GM18505 (cell line): Measurements from ENCODE around the gene C1D.
"Not testable (repeated sequence)": the region's sequence is repeated elsewhere in the genome, so short reads cannot be mapped to it uniquely, and the experiment has no call there.

Source experiments
- ATAC-seq: cut with Tn5 transposase; IDR thresholded peaks from one replicate; pipeline ENCODE4 v1.9.1; 2021; ENCODE audit not compliant: unreplicated experiment
- POLR2A ChIP-seq: IDR thresholded peaks from 4 replicates; pipeline ENCODE4 v1.6.1; 2011; ENCODE audit warnings: borderline replicate concordance; ENCODE audit not compliant: insufficient read depth, insufficient read length; ENCODE audit errors: extremely low read depth

The C1D gene

DNA sequence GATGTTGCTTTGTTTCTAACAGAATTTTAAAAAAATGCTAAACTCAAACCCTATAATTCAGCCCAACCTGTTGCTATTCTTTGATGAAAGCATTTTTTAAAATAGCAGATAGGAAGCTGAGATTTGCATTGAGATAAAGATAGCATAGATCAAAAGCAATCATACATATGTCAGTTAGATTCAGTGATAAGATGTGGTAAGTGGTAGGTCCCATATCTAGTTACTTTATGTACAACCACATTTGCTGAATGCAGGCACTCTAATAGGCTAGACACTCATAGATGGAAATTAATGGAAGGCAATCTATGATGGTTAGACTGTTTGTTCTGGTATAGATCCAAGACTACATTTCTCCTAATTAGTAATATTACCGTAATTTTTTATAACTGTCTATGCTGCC, 27.2 kb upstream of the C1D start:
- no peak for TF ChIP-seq POLR2A
- ATAC-seq = no peak

- no peak for TF ChIP-seq POLR2A
- ATAC-seq = no peak
Observed at GRCh38 chr2:68088940-68089339, 26.1 kb upstream of the C1D start.

DNA sequence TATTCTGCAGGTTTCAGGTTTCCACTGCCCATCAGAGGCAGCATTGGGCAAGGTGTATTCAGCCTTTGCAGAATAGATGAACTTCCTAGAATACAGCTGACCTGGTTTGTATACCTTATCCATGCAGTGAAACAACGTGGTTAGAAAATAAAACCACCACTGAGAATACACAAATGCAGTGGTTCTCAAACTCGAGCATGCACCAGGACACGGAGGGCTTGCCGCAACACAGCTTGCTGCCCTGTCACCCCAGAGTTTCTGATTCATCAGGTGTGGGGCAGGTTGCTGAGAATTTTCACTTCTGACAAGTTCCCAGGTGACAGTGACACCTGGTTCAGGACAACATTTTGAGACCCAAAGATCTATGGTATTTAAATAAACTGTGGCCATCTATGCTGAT, 23.4 kb upstream of the C1D start:
- ATAC-seq = no peak
- no peak for TF ChIP-seq POLR2A

DNA sequence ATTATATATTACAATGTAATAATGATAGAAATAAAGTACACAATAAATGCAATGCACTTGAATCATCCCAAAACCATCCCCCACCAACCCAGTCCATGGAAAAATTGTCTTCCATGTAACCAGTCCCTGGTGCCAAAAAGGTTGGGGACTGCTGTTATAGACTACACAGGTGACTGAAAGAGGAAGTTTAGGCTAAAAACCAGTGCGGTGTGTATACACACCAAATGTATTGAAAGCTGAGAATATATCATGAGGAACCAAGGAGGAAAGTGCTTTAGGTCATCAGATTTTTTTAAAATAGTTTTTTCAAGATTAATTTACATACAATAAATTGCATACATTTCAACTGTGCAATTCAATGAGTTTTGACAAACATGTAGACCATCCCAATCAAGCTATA, 20.5 kb upstream of the C1D start:
- ATAC-seq = peak; percentile 73
- TF ChIP-seq POLR2A = no peak

- no peak for ATAC-seq
- TF ChIP-seq POLR2A = no peak
Observed at GRCh38 chr2:68074050-68074449, 11.2 kb upstream of the C1D start.

DNA sequence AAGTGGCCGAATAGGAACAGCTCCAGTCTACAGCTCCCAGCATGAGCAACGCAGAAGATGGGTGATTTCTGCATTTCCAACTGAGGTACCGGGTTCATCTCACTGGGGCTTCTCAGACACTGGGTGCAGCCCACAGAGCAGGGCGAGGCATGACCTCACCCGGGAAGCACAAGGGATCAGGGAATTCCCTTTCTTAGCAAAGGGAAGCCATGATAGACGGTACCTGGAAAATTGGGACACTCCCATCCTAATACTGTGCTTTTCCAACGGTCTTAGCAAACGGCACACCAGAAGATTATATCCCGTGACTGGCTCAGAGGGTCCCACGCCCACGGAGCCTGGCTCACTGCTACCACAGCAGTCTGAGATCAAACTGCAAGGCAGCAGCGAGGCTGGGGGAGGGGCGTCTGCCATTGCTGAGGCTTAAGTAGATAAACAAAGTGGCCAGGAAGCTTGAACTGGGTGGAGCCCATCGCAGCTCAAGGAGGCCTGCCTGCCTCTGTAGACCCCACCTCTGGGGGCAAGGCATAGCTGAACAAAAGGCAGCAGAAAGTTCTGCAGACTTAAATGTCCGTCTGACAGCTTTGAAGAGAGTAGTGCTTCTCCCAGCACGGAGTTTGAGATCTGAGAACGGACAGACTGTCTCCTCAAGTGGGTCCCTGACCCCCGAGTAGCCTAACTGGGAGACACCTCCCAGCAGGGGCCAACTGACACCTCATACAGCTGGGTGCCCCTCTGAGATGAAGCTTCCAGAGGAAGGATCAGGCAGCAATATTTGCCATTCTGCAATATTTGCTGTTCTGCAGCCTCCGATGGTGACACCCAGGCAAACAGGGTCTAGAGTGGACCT, 1.2 kb upstream of the C1D start:
- not testable (repeated sequence) for ATAC-seq

DNA sequence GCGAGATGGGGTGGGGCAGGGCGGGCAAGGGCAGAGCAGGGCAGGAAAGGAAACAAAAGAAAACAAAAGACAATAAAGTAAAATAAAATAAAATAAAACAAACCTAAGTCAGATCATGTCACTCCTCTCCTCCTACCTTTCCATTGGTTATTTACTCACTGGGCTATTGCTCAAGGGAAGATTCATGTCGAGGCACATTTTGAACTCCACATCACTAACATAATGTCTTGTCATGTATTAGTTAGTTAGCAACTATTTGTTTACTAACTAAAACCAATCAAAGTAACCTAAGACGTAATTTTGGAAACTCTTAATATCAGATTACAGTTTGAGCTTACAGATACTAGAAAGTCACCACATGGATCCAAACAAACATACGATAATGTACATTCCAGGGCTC, 2.2 kb downstream of the C1D start:
- TF ChIP-seq POLR2A = no peak

GRCh38 chr2:68059784-68060525, 2.8 kb downstream of the C1D start:
- no peak for ATAC-seq
- TF ChIP-seq POLR2A = no peak

More for the DNA sequence above, 2.2 kb downstream of the C1D start:
- ATAC-seq = no peak

- no peak for ATAC-seq
- no peak for TF ChIP-seq POLR2A
Observed at GRCh38 chr2:68057658-68058396, 5.0 kb downstream of the C1D start.

DNA sequence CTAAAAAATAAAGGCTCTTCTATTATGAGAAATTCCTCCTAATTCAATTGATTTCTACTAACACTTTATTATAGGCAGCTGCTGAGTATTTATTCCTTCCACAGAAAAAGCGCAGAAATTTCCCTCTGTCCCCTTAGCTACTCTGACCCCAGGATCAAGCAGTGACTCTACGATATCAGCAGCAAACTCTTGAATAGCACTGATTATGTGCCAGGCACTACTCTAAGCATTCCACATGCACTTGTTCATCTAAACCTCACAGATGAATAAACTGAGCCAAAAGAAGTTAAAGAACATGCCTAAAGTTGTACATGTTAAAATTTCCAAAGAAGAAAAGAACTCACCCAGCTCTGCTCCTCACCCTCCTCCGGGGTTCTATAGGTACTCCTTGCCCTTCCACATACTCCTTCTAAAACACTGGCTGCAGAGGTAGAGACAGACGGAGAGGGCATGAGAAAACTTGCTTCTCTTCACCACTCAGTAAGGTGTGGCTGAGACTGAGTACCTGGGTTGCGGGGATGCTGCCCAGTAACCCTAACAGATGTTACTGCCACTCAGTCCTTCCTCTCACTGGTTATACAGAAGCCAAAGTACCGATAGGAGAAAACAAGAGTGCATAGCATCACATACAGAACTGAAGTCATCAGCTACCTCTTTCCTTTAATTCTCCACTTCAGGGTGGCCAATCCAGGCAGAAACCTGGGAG, 9.9 kb downstream of the C1D start:
- no peak for ATAC-seq

DNA sequence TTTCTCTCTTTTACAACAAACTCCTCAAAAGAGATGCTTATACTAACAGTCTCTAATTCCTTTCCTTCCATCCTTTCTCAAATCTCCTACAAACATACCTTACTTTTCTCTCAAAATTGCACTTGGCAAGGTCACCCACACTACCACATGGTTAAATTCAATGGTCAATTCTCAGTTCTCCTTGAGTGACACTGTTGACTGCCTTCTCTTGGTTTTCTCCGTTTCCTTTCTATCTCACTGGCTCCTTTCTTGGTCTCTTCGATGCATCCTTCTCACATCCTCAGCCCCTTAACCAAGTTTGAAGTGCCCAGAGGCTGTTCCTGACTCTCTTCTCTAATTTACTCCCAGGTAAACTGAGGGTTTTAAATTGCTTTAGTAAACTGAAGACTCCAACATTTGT, 12.5 kb downstream of the C1D start:
- TF ChIP-seq POLR2A = no peak
- no peak for ATAC-seq

More for the DNA sequence above, 9.9 kb downstream of the C1D start:
- no peak for TF ChIP-seq POLR2A

- ATAC-seq = no peak
- no peak for TF ChIP-seq POLR2A
Observed at GRCh38 chr2:68046642-68047240, 16.1 kb downstream of the C1D start.

DNA sequence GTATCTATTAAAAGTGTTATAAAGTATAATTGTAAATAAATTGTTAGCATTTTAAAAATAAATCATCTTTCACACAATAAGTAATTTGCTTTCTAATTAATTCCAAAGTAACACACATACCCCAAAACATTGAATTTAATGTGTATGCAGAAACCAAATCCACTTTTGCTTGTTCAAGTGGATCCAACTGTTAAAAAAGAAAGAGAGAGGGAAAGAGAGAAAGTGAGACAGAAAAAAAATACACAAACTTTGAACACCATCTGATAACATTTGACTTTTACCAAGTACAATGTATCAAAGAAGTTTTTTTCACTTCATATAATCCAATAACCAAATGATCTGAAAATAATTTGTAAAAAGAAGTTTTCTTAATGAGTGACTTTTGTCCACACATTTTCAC, 16.6 kb downstream of the C1D start:
- no peak for ATAC-seq
- TF ChIP-seq POLR2A = no peak

- ATAC-seq = no peak
- no peak for TF ChIP-seq POLR2A
Observed at GRCh38 chr2:68045342-68045741, 17.5 kb downstream of the C1D start.
